GM23338 (cell line): ENCODE data around the gene PPP2R5E. TPM values are rescaled to one million over a fixed set of nuclear protein-coding genes. Genes with fewer than 3 reads are reported as not detected.

Experiments used
- ATAC-seq: fragments of 200-7000 bp; cut with Tn5 transposase; 3 replicates; pipeline ENCODE4 v1.9.1; 2020
- DNase-seq: peaks from one replicate; pipeline ENCODE4 v3.0.0-alpha.2; 2015; ENCODE audit warnings: low spot score
- H2AFZ ChIP-seq: fragments of 200-600 bp; sonication (generic); 2 replicates; pipeline ENCODE4 v1.8.0; 2016; ENCODE audit warnings: antibody characterized with exemption, mild to moderate bottlenecking, moderate library complexity
- H3F3A ChIP-seq: fragments of 200-600 bp; sonication (generic); replicated peaks from 2 replicates; pipeline ENCODE4 v1.8.0; 2017; ENCODE audit warnings: antibody characterized with exemption, mixed run types, low read depth
- H3K27ac ChIP-seq: fragments of 200-600 bp; sonication (generic); 2 replicates; pipeline ENCODE4 v1.6.1; 2016; ENCODE audit warnings: low read depth
- H3K27me3 ChIP-seq: fragments of 200-600 bp; sonication (generic); 2 replicates; pipeline ENCODE4 v1.8.0; 2016; ENCODE audit warnings: mild to moderate bottlenecking, mixed run types, moderate library complexity; ENCODE audit not compliant: insufficient read depth
- H3K36me3 ChIP-seq: fragments of 200-600 bp; sonication (generic); 2 replicates; pipeline ENCODE4 v1.8.0; 2016; ENCODE audit warnings: mild to moderate bottlenecking; ENCODE audit not compliant: insufficient read depth
- H3K4me1 ChIP-seq: fragments of 200-600 bp; sonication (generic); 2 replicates; pipeline ENCODE4 v1.8.0; 2016; ENCODE audit warnings: mild to moderate bottlenecking, moderate library complexity; ENCODE audit not compliant: insufficient read depth
- H3K4me2 ChIP-seq: fragments of 200-600 bp; sonication (generic); 2 replicates; pipeline ENCODE4 v1.7.1; 2017; ENCODE audit warnings: mixed run types
- H3K4me3 ChIP-seq: fragments of 200-600 bp; sonication (generic); 2 replicates; pipeline ENCODE4 v1.6.1; 2016; ENCODE audit warnings: mixed run types
- H3K79me2 ChIP-seq: fragments of 200-600 bp; sonication (generic); replicated peaks from 2 replicates; pipeline ENCODE4 v1.8.0; 2017; ENCODE audit warnings: mild to moderate bottlenecking; ENCODE audit not compliant: insufficient read depth
- H3K9me2 ChIP-seq: fragments of 200-600 bp; sonication (generic); 2 replicates; pipeline ENCODE4 v1.8.0; 2017; ENCODE audit not compliant: insufficient read depth
- H4K20me1 ChIP-seq: fragments of 200-600 bp; sonication (generic); replicated peaks from 2 replicates; pipeline ENCODE4 v1.8.0; 2017; ENCODE audit warnings: mild to moderate bottlenecking; ENCODE audit not compliant: insufficient read depth
- H3K27ac Mint-ChIP-seq: 2 replicates; pipeline ENCODE4 v1.8.0; 2020; ENCODE audit warnings: inconsistent platforms, mild to moderate bottlenecking, moderate library complexity, mixed read lengths
- H3K27me3 Mint-ChIP-seq: 3 replicates; pipeline ENCODE4 v1.8.0; 2022; ENCODE audit warnings: low read depth, mild to moderate bottlenecking, moderate library complexity, mixed read lengths, inconsistent platforms; ENCODE audit not compliant: insufficient read depth, poor library complexity
- H3K36me3 Mint-ChIP-seq: 3 replicates; pipeline ENCODE4 v1.8.0; 2021; ENCODE audit warnings: low read depth, mild to moderate bottlenecking, inconsistent platforms, moderate library complexity, mixed read lengths
- H3K4me1 Mint-ChIP-seq: 3 replicates; pipeline ENCODE4 v1.8.0; 2020; ENCODE audit warnings: mild to moderate bottlenecking, inconsistent platforms, mixed read lengths
- H3K4me3 Mint-ChIP-seq: 3 replicates; pipeline ENCODE4 v1.8.0; 2021; ENCODE audit warnings: moderate library complexity, mild to moderate bottlenecking, inconsistent platforms, mixed read lengths
- H3K9me3 Mint-ChIP-seq: 3 replicates; pipeline ENCODE4 v1.8.0; 2020; ENCODE audit warnings: moderate library complexity, mild to moderate bottlenecking, inconsistent platforms, mixed read lengths
- CREB1 ChIP-seq: fragments of 250-450 bp; sonication (Bioruptor Pico); IDR thresholded peaks from 2 replicates; pipeline ENCODE4 v1.5.0; 2020; ENCODE audit warnings: low read depth, mild to moderate bottlenecking, moderate library complexity
- ETS1 ChIP-seq: IDR thresholded peaks from 2 replicates; pipeline ENCODE4 v1.6.1; 2016; ENCODE audit warnings: antibody characterized with exemption
- JUNB ChIP-seq: IDR thresholded peaks from one replicate; pipeline ENCODE4 v1.6.1; 2016; ENCODE audit warnings: antibody characterized with exemption; ENCODE audit not compliant: unreplicated experiment
- REST ChIP-seq: IDR thresholded peaks from one replicate; pipeline ENCODE4 v1.6.1; 2018; ENCODE audit warnings: antibody characterized with exemption; ENCODE audit not compliant: unreplicated experiment
- ZNF114 ChIP-seq: fragments of 250-450 bp; sonication (Bioruptor Pico); IDR thresholded peaks from 2 replicates; pipeline ENCODE4 v1.5.0; 2020; ENCODE audit warnings: mild to moderate bottlenecking, moderate library complexity
- ZNF331 ChIP-seq: fragments of 250-450 bp; sonication (Bioruptor Pico); IDR thresholded peaks from 2 replicates; pipeline ENCODE4 v1.5.0; 2020; ENCODE audit warnings: low read depth, mild to moderate bottlenecking, moderate library complexity
- ZNF462 ChIP-seq: fragments of 250-450 bp; sonication (Bioruptor Pico); IDR thresholded peaks from 2 replicates; pipeline ENCODE4 v1.5.0; 2020; ENCODE audit warnings: mild to moderate bottlenecking, moderate library complexity
- polyA plus RNA-seq: library from polyadenylated mRNA; unstranded; fragments of >200 nt; fragmentation: Nextera tagmentation; extraction: Ambion mirVana; gene quantifications from 2 replicates; pipeline ENCODE4 v1.2.1, GENCODE V29; 2016
- total RNA-seq: library from RNA; depleted of rRNA; stranded (reverse); fragments of >200 nt; shearing (Covaris generic); gene quantifications from 2 replicates; pipeline ENCODE4 v1.2.3, GENCODE V29; 2014

The PPP2R5E gene
- total and polyA plus RNA-seq, 2 experiments from 2014 or later: 40.9 to 45.5 TPM

- Mint-ChIP-seq H3K36me3 (no peaks in the 10 kb centered on the region), H3K27me3 (no peaks in the 10 kb centered on the region), H3K4me3 (no peak overlapping the region), H3K27ac (no peak overlapping the region), H3K4me1 (peaks cover 7% of the 10 kb centered on the region; the same call in 2 of the 3 replicates), H3K9me3 (no peaks in the 10 kb centered on the region; the same call in 2 of the 3 replicates)
- Histone ChIP-seq H3K36me3 (no peaks in the 10 kb centered on the region), H3K4me2 (no peak overlapping the region), H3F3A (no peaks in the 10 kb centered on the region), H3K4me3 (no peak overlapping the region), H3K79me2 (no peaks in the 10 kb centered on the region), H3K27ac (no peak overlapping the region), H3K27me3 (no peaks in the 10 kb centered on the region), H2AFZ (peak overlapping the region; percentile 67), H3K4me1 (peaks cover 5% of the 10 kb centered on the region; the same call in 1 of the 2 replicates), H3K9me2 (no peaks in the 10 kb centered on the region), H4K20me1 (no peaks in the 10 kb centered on the region)
- ATAC-seq (no peak), DNase-seq (no peak)
- no peak for TF ChIP-seq ETS1
- TF ChIP-seq CREB1 (CRISPR knock-in tag): no peak
- TF ChIP-seq REST: no peak
- TF ChIP-seq ZNF114 (CRISPR knock-in tag): no peak
- TF ChIP-seq ZNF331 (CRISPR knock-in tag): no peak
- TF ChIP-seq ZNF462 (CRISPR knock-in tag): no peak
- TF ChIP-seq JUNB: no peak
Measured at GRCh38 chr14:63342371-63342770, 200.8 kb downstream of the PPP2R5E start.
